SH-SY5Y (cell line): ENCODE measurements around the gene ITGA4.

Experiments
- GATA2 ChIP-seq: IDR thresholded peaks from 2 replicates; pipeline ENCODE4 v1.6.1; 2011; ENCODE audit warnings: mild to moderate bottlenecking, low read depth, low read length
- GATA3 ChIP-seq: IDR thresholded peaks from 2 replicates; pipeline ENCODE4 v1.6.1; 2011; ENCODE audit warnings: low read depth, mild to moderate bottlenecking, low read length, moderate library complexity

Gene ITGA4

DNA sequence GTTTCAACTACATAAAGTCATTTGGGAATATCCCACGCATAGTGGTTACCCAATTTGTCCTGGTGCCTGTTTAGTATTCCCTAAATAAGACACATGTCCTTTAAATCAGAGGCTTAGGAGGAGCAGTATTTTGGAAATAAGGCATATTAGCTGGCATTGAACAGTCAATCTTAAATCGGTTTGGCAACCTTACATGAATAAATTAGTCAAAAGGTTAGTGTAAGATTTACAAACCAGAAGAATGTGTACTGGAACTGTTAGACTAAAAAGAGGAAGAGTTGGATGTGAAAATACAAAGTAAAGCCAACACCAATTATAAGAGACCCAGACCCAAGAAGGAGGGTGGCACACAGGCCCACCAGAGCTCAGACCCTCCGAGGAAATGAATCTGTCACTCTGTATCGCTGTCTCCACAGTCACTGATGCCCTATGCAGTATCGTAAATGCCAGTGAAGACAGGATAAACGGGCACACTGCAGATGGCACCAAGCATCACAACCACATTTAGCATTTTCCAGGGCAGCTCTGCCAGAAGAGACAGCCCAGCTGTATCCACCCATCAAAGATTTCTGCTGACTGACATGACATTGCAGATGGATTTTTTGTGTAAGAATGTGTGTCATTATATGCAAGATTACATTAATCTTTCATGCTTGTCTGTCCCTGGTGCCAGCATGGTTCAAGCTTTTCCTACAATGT, 109.3 kb downstream of the ITGA4 start:
- no peak for TF ChIP-seq GATA2
- no peak for TF ChIP-seq GATA3

- no peak for TF ChIP-seq GATA2
Observed at GRCh38 chr2:181570059-181570458, 112.9 kb downstream of the ITGA4 start.

GRCh38 chr2:181570833-181571661, 113.9 kb downstream of the ITGA4 start:
- TF ChIP-seq GATA2 (no peak), GATA3 (no peak)

- no peak for TF ChIP-seq GATA2
- no peak for TF ChIP-seq GATA3
Observed at GRCh38 chr2:181573140-181573736, 116.1 kb downstream of the ITGA4 start.

GRCh38 chr2:181574321-181574720, 117.1 kb downstream of the ITGA4 start:
- TF ChIP-seq GATA3: no peak
- TF ChIP-seq GATA2: peak; percentile 45; the same call in 1 of the 2 replicates

GRCh38 chr2:181575024-181575649, 118.0 kb downstream of the ITGA4 start:
- TF ChIP-seq GATA2 (no peak), GATA3 (no peak)

GRCh38 chr2:181575650-181576025, 118.5 kb downstream of the ITGA4 start:
- no peak for TF ChIP-seq GATA3
- no peak for TF ChIP-seq GATA2

- TF ChIP-seq GATA2: no peak
Observed at GRCh38 chr2:181576431-181576830, 119.2 kb downstream of the ITGA4 start.

DNA sequence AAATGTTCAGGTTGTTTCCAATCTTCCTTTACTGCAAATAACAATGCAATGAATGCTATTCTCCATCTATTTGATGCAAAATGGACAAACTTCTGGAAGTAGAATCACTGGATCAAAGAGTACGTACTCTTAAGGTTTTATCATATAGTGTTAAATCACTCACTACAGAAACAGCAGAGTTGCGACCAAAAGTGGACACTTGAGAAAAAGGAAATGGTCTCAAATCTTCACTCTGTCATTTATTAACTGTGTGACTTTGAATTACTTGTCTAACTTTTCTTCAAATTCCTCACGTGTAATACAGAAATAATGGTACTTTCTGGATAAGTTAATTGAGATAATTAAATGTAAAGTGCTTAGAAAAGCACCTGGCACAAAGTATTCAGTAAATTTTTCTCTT, 121.6 kb downstream of the ITGA4 start:
- TF ChIP-seq GATA2: no peak
- no peak for TF ChIP-seq GATA3

DNA sequence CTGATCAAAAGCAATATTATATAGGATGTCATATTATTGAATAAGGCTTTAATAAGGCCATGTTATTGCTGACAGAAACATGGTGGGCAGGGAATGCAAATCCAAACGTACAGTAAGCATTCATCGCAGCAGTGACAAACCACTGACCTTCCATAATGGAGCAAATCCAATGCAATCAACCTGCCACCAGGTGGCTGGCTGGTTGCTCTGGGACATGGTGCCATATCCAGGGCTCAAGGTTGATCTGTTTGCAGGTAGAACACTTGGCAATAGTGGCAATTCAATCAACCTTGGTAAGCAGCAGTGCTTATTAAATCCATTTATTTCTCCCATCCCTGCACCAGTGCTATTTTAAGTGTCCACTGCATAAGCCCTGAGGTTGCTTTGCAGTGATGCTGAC, 124.3 kb downstream of the ITGA4 start:
- TF ChIP-seq GATA3: no peak
- TF ChIP-seq GATA2: no peak

DNA sequence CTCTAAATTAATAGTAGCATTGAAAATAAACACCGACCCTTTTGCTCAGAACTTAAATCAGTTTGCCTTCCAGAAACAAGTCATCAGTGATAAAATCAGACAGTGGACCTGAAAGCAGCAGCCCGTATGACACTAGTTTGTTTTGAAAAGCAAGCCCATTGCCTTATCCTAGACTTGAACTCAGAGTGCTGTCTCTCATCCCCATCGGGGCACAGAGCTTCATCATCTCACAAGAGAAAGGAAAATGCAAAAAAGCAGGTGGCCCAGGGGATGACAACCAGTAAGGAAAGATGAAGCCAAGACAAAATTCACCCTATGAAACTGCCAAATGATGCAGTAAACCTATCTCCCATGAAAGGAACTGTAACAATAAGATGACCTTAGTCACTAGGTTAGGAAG, 128.5 kb downstream of the ITGA4 start:
- no peak for TF ChIP-seq GATA2
- no peak for TF ChIP-seq GATA3
